IMR-90 (cell line): ENCODE results near the gene MYO10. TPM values are rescaled to one million over a fixed set of nuclear protein-coding genes. Genes with fewer than 3 reads are reported as not detected.

Experiments used
- ATAC-seq: fragments of 200-7000 bp; cut with Tn5 transposase; 2 replicates; pipeline ENCODE4 v1.9.1; 2020; ENCODE audit warnings: low read depth, mild to moderate bottlenecking, moderate library complexity
- BruUV-seq: library from RNA; stranded (reverse); fragments of 400-500 nt; replicated peaks from 2 replicates; lab custom pipeline; 2021; lab: Mats Ljungman, UMichigan
- CTCF ChIA-PET: fragments of 300-600 bp; formaldehyde crosslinking; extraction: SDS; loops from one replicate; lab custom pipeline; 2021; ENCODE audit warnings: antibody characterized with exemption; lab: Yijun Ruan, JAX
- POLR2A ChIA-PET: fragments of 300-600 bp; sonication (Branson Sonifier 250); formaldehyde crosslinking; loops from one replicate; lab custom pipeline; 2022; ENCODE audit warnings: antibody characterized with exemption; ENCODE audit not compliant: unreplicated experiment; lab: Charles Lee
- DNase-seq: peaks from one replicate; pipeline ENCODE4 v3.0.0; 2013
- H2AFZ ChIP-seq: replicated peaks from 2 replicates; pipeline ENCODE3; 2013; ENCODE audit warnings: low read length, mild to moderate bottlenecking; ENCODE audit not compliant: poor library complexity
- H2AK5ac ChIP-seq: 2 replicates; pipeline ENCODE4 v1.6.1; 2013; ENCODE audit warnings: low read depth, low read length, inconsistent platforms
- H2AK9ac ChIP-seq: replicated peaks from 2 replicates; pipeline ENCODE3; 2013; ENCODE audit warnings: mild to moderate bottlenecking, low read depth, low read length, moderate library complexity; ENCODE audit not compliant: poor library complexity
- H2BK120ac ChIP-seq: 2 replicates; pipeline ENCODE4 v1.6.1; 2013; ENCODE audit warnings: low read depth, low read length, inconsistent platforms
- H2BK15ac ChIP-seq: 3 replicates; pipeline ENCODE4 v1.6.1; 2013; ENCODE audit warnings: low read depth, low read length, inconsistent platforms
- H2BK20ac ChIP-seq: 2 replicates; pipeline ENCODE4 v1.6.1; 2013; ENCODE audit warnings: low read depth, mild to moderate bottlenecking, inconsistent platforms, low read length, moderate library complexity
- H2BK5ac ChIP-seq: 2 replicates; pipeline ENCODE4 v1.6.1; 2013; ENCODE audit warnings: mild to moderate bottlenecking, low read depth, low read length, inconsistent platforms; ENCODE audit not compliant: poor library complexity, severe bottlenecking
- H3K14ac ChIP-seq: replicated peaks from 2 replicates; pipeline ENCODE4 v1.6.1; 2013; ENCODE audit warnings: low read depth, low read length, inconsistent platforms
- H3K18ac ChIP-seq: 2 replicates; pipeline ENCODE4 v1.6.1; 2013; ENCODE audit warnings: low read depth, low read length, control low read depth
- H3K23ac ChIP-seq: 2 replicates; pipeline ENCODE4 v1.6.1; 2013; ENCODE audit warnings: low read depth, low read length, inconsistent platforms
- H3K27ac ChIP-seq: 2 replicates; pipeline ENCODE4 v1.5.1; 2013; ENCODE audit warnings: mild to moderate bottlenecking, control low read depth, low read length; ENCODE audit not compliant: insufficient read depth
- H3K27me3 ChIP-seq: 2 replicates; pipeline ENCODE4 v1.6.1; 2013; ENCODE audit warnings: low read length; ENCODE audit not compliant: control insufficient read depth, insufficient read depth
- H3K36me3 ChIP-seq: 2 replicates; pipeline ENCODE4 v1.6.1; 2013; ENCODE audit warnings: low read length, mixed read lengths; ENCODE audit not compliant: control insufficient read depth, insufficient read depth
- H3K4ac ChIP-seq: 2 replicates; pipeline ENCODE4 v1.6.1; 2013; ENCODE audit warnings: low read depth, low read length, inconsistent platforms
- H3K4me1 ChIP-seq: 2 replicates; pipeline ENCODE4 v1.6.1; 2013; ENCODE audit warnings: low read length, mixed read lengths; ENCODE audit not compliant: control insufficient read depth, insufficient read depth
- H3K4me2 ChIP-seq: 2 replicates; pipeline ENCODE4 v1.6.1; 2013; ENCODE audit warnings: low read depth, mild to moderate bottlenecking, control low read depth, low read length, moderate library complexity
- H3K4me3 ChIP-seq: 2 replicates; pipeline ENCODE4 v1.5.1; 2013; ENCODE audit warnings: low read depth, mild to moderate bottlenecking, control low read depth, low read length, moderate library complexity; ENCODE audit not compliant: insufficient read depth
- H3K56ac ChIP-seq: 2 replicates; pipeline ENCODE4 v1.6.1; 2013; ENCODE audit warnings: low read length, inconsistent platforms; ENCODE audit not compliant: insufficient read depth; ENCODE audit errors: extremely low read depth
- H3K79me1 ChIP-seq, 2 experiments: 2 replicates each; pipeline ENCODE4 v1.6.1; 2013; ENCODE audit warnings: low read length in 2 of 2, inconsistent platforms in 1 of 2, low read depth in 1 of 2
- H3K9ac ChIP-seq: 2 replicates; pipeline ENCODE4 v1.6.1; 2013; ENCODE audit warnings: low read depth, low read length, control low read depth
- H3K9me1 ChIP-seq: 2 replicates; pipeline ENCODE4 v1.6.1; 2013; ENCODE audit warnings: low read length, inconsistent platforms; ENCODE audit not compliant: insufficient read depth
- H3K9me3 ChIP-seq: 2 replicates; pipeline ENCODE4 v1.6.1; 2013; ENCODE audit warnings: low read length; ENCODE audit not compliant: control insufficient read depth, insufficient read depth
- H4K20me1 ChIP-seq: 2 replicates; pipeline ENCODE4 v1.6.1; 2013; ENCODE audit warnings: low read length, inconsistent platforms; ENCODE audit not compliant: insufficient read depth
- H4K5ac ChIP-seq: 2 replicates; pipeline ENCODE4 v1.6.1; 2013; ENCODE audit warnings: mild to moderate bottlenecking, low read depth, low read length, control low read depth
- H4K8ac ChIP-seq, 2 experiments: 2 replicates each; pipeline ENCODE4 v1.6.1; 2013; ENCODE audit warnings: low read depth in 2 of 2, low read length in 2 of 2, control low read depth in 1 of 2, inconsistent platforms in 1 of 2
- H4K91ac ChIP-seq: 2 replicates; pipeline ENCODE4 v1.6.1; 2013; ENCODE audit warnings: low read depth, low read length, inconsistent platforms; ENCODE audit not compliant: insufficient read depth
- BHLHE40 ChIP-seq: fragments of 150-350 bp; IDR thresholded peaks from 2 replicates; pipeline ENCODE4 v1.6.1; 2016; ENCODE audit warnings: mild to moderate bottlenecking, low read depth, low read length
- CHD1 ChIP-seq: IDR thresholded peaks from 2 replicates; pipeline ENCODE4 v1.6.1; 2012; ENCODE audit warnings: low read depth, low read length, improper control_type of control experiment
- ELK1 ChIP-seq: fragments of 150-350 bp; IDR thresholded peaks from 2 replicates; pipeline ENCODE4 v1.6.1; 2016; ENCODE audit warnings: low read depth, mild to moderate bottlenecking, low read length, moderate library complexity, borderline replicate concordance
- MAZ ChIP-seq: IDR thresholded peaks from 2 replicates; pipeline ENCODE4 v1.6.1; 2012; ENCODE audit warnings: low read depth, mild to moderate bottlenecking, low read length, improper control_type of control experiment, moderate library complexity, borderline replicate concordance
- MXI1 ChIP-seq: IDR thresholded peaks from 2 replicates; pipeline ENCODE4 v1.6.1; 2012; ENCODE audit warnings: low read depth, mild to moderate bottlenecking, low read length, moderate library complexity, borderline replicate concordance
- POLR2A ChIP-seq: IDR thresholded peaks from 2 replicates; pipeline ENCODE4 v1.6.1; 2012; ENCODE audit warnings: mild to moderate bottlenecking, low read depth, low read length
- RAD21 ChIP-seq: IDR thresholded peaks from 2 replicates; pipeline ENCODE4 v1.6.1; 2012; ENCODE audit warnings: low read length, improper control_type of control experiment
- SMC3 ChIP-seq: fragments of 150-350 bp; IDR thresholded peaks from 2 replicates; pipeline ENCODE4 v1.6.1; 2016; ENCODE audit warnings: low read depth, mild to moderate bottlenecking, antibody characterized with exemption, low read length, moderate library complexity
- WGBS, 2 experiments: methylation state at CpG; one replicate each; pipeline versions ENCODE4 v1.1.5 to v1.1.7; 2013; ENCODE audit warnings: missing lambda C conversion rate in 2 of 2; ENCODE audit not compliant: insufficient read length in 1 of 2; ENCODE audit errors: extremely low coverage in 2 of 2; 5-methylcytosine and 5-hydroxymethylcytosine counted together
- dilution Hi-C: fragments of 300-500 bp; cut with HindIII; formaldehyde crosslinking; loops from one replicate; pipeline ENCODE4 v1.14.3; 2018; ENCODE audit warnings: low sequenced_read_pairs; ENCODE audit not compliant: unreplicated experiment
- in situ Hi-C: fragments of 300-500 bp; cut with MboI; formaldehyde crosslinking; loops from 3 replicates; pipeline ENCODE4 v1.14.3; 2019; ENCODE audit warnings: low sequenced_read_pairs, inconsistent platforms, mixed read lengths
- intact Hi-C: fragments of 100-400 bp; cut with micrococcal nuclease; formaldehyde crosslinking; loops from 2 replicates; pipeline ENCODE4 v1.10.0; 2022
- polyA plus RNA-seq, 3 experiments: library from polyadenylated mRNA; depleted of rRNA; stranded (reverse); fragments of >200 nt; gene quantifications; 2 replicates each; pipeline ENCODE4 v1.2.3, GENCODE V29; 2012; ENCODE audit warnings: low replicate concordance in 1 of 3
- total RNA-seq: library from RNA; depleted of rRNA; stranded (reverse); fragments of >200 nt; gene quantifications from 2 replicates; pipeline ENCODE4 v1.2.3, GENCODE V29; 2012
- TF ChIP-seq, protein P1 (sequence below): conservative IDR thresholded peaks from 2 replicates; pipeline ENCODE4 v1.5.1; 2012; ENCODE audit warnings: mild to moderate bottlenecking, low read depth, low read length, improper control_type of control experiment

Gene MYO10
- total and polyA plus RNA-seq, 2 of the 4 experiments (the other 2 are of a cell fraction): 39.9 to 115 TPM

- Histone ChIP-seq H3K4ac (peak overlapping the region; percentile 75), H3K18ac (peak overlapping the region; percentile 71), H3K9me3 (no peaks in the 10 kb centered on the region), H2AK5ac (0 out of 2 replicates have a peak overlapping the region, but pooled peaks have one; percentile 5), H3K27me3 (no peaks in the 10 kb centered on the region), H3K9me1 (peaks cover 24% of the 10 kb centered on the region), H3K4me3 (peak overlapping the region; percentile 85), H3K27ac (peak overlapping the region; percentile 99), H2BK15ac (no peak overlapping the region), H4K5ac (peak overlapping the region; percentile 19; the same call in 1 of the 2 replicates), H3K56ac (peak overlapping the region; percentile 80), H3K4me2 (peak overlapping the region; percentile 97), H3K14ac (peak overlapping the region; percentile 88), H2BK5ac (peak overlapping the region; percentile 84), H3K79me1 (peaks cover 0 to 46% of the 10 kb centered on the region in 2 experiments; a peak in 3 of 4 replicates), H3K23ac (peak overlapping the region; percentile 78; the same call in 1 of the 2 replicates), H3K4me1 (peaks cover 15% of the 10 kb centered on the region), H2BK120ac (peak overlapping the region; percentile 65), H3K9ac (peak overlapping the region; percentile 98), H4K20me1 (peaks cover 65% of the 10 kb centered on the region), H4K91ac (peak overlapping the region; percentile 12; the same call in 1 of the 2 replicates), H3K36me3 (peaks cover 2% of the 10 kb centered on the region; the same call in 1 of the 2 replicates), H2AK9ac (no peak overlapping the region), H2BK20ac (peak overlapping the region; percentile 35; the same call in 1 of the 2 replicates), H4K8ac (peak overlapping the region; percentile 25 to 61; a peak in 1 of 4 replicates), H2AFZ (no peak overlapping the region)
- no TSS peak for BruUV-seq
- peak; percentile 55 for ATAC-seq
- in situ Hi-C loops (loop anchor here (5.0 kb wide), 3 partner anchors 132 to 253 kb away; no protein-coding TSS in a partner anchor), dilution Hi-C loops (no loop called here), intact Hi-C loops (loop anchor here (1.0 to 2.0 kb wide), 6 partner anchors 67 to 256 kb away; no protein-coding TSS in a partner anchor)
- ChIA-PET POLR2A (no interaction called here), CTCF (interaction anchor here (0.9 to 3.4 kb wide), 6 partner anchors 13 to 256 kb away, joined by 3 to 19 read pairs (median 5); no protein-coding TSS in a partner anchor)
- WGBS, 2 experiments: 0% methylated on average over 3 of the region's 11 CpGs; no CpG with 5 or more reads in 1 of the 2 experiments
- TF ChIP-seq MXI1: 0 out of 2 replicates have a peak, but pooled peaks have one; percentile 57
- TF ChIP-seq BHLHE40: no peak
- TF ChIP-seq, protein P1, sequence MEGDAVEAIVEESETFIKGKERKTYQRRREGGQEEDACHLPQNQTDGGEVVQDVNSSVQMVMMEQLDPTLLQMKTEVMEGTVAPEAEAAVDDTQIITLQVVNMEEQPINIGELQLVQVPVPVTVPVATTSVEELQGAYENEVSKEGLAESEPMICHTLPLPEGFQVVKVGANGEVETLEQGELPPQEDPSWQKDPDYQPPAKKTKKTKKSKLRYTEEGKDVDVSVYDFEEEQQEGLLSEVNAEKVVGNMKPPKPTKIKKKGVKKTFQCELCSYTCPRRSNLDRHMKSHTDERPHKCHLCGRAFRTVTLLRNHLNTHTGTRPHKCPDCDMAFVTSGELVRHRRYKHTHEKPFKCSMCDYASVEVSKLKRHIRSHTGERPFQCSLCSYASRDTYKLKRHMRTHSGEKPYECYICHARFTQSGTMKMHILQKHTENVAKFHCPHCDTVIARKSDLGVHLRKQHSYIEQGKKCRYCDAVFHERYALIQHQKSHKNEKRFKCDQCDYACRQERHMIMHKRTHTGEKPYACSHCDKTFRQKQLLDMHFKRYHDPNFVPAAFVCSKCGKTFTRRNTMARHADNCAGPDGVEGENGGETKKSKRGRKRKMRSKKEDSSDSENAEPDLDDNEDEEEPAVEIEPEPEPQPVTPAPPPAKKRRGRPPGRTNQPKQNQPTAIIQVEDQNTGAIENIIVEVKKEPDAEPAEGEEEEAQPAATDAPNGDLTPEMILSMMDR: peak; percentile 88
- TF ChIP-seq MAZ: peak; percentile 47; the same call in 1 of the 2 replicates
- TF ChIP-seq SMC3: peak; percentile 81
- no peak for TF ChIP-seq ELK1
- TF ChIP-seq RAD21: peak; percentile 83
- peak; percentile 74 for TF ChIP-seq POLR2A
- TF ChIP-seq CHD1: no peak; the same call in 1 of the 2 replicates
- DNase-seq: peak; percentile 80
These were observed 2.0 kb downstream of the MYO10 start for GRCh38 chr5:16934123-16934522.
